ENCODE results near the gene TACC3.

DNA sequence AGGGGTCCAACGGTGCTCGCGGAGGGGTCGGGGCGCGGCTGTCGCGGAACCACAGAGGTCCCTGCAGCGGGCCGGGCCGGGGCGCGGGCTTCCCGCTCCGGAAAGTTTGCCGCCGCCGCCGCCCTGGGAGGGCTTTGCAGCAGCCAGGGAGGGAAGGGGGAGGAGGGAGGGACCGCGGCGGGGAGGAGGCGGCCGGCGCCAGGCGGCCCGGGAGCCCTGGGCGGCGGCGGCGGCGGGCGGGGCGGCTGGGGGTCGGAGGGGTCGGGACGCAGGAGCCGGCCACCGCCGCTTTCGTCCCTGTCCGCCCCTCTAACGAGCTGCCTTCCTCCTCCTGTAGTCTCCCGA, 72.1 kb downstream of the TACC3 start:
- TF ChIP-seq, protein P1, sequence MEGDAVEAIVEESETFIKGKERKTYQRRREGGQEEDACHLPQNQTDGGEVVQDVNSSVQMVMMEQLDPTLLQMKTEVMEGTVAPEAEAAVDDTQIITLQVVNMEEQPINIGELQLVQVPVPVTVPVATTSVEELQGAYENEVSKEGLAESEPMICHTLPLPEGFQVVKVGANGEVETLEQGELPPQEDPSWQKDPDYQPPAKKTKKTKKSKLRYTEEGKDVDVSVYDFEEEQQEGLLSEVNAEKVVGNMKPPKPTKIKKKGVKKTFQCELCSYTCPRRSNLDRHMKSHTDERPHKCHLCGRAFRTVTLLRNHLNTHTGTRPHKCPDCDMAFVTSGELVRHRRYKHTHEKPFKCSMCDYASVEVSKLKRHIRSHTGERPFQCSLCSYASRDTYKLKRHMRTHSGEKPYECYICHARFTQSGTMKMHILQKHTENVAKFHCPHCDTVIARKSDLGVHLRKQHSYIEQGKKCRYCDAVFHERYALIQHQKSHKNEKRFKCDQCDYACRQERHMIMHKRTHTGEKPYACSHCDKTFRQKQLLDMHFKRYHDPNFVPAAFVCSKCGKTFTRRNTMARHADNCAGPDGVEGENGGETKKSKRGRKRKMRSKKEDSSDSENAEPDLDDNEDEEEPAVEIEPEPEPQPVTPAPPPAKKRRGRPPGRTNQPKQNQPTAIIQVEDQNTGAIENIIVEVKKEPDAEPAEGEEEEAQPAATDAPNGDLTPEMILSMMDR (conservative IDR thresholded peaks at IDR 0.05 in 1 of 2, IDR thresholded peaks at IDR 0.05 in 1 of 2; ENCODE audit: low read depth in 1 of 2, low read length in 2 of 2): no peak
- no peak for TF ChIP-seq EZH2 (IDR thresholded peaks at IDR 0.05; ENCODE audit: low read length, missing control alignments)

Measured in fibroblast of lung (primary cell).